Prostate gland (tissue), 2 donors: ENCODE measurements around the gene NUBP1.

Experiments used
- CTCF ChIP-seq, 4 experiments: fragments of 200-600 bp in 2 of 4; fragments of 450-650 bp in 2 of 4; sonication (generic) in 2 of 4; IDR thresholded peaks; 1 replicate in 3 of 4; 2 replicates in 1 of 4; pipeline ENCODE4 v1.5.1; 2016 to 2019; ENCODE audit warnings: antibody characterized with exemption in 4 of 4, mild to moderate bottlenecking in 2 of 4, moderate library complexity in 2 of 4
- POLR2A ChIP-seq: fragments of 450-650 bp; IDR thresholded peaks from one replicate; pipeline ENCODE4 v1.6.1; 2016; ENCODE audit warnings: antibody characterized with exemption, mild to moderate bottlenecking

GRCh38 chr16:10787304-10787703 is 43.7 kb downstream of the NUBP1 start:
- TF ChIP-seq CTCF (IDR thresholded peaks at IDR 0.05) = no peak
- TF ChIP-seq POLR2A = no peak
